LHCN-M2 (cell line): ENCODE measurements around the gene KLHL3. TPM values are rescaled to one million over a fixed set of nuclear protein-coding genes. Genes with fewer than 3 reads are reported as not detected.
A peak's percentile ranks its signal among the peaks of the same experiment; 100 is the strongest.

ENCODE experiments used
- DNase-seq: peaks from one replicate; pipeline ENCODE4 v3.0.0-alpha.2; 2012; ENCODE audit warnings: low read depth
- total RNA-seq: library from RNA; depleted of rRNA; stranded (reverse); fragments of >200 nt; gene quantifications from 2 replicates; pipeline ENCODE4 v1.2.3, GENCODE V29; 2014

KLHL3 gene
- total RNA-seq, 1 experiment from 2014 or later = 0.34 TPM

GRCh38 chr5:137611794-137612435 lies 124.0 kb downstream of the KLHL3 start:
- DNase-seq = no peak

- no peak for DNase-seq
These were observed 124.8 kb downstream of the KLHL3 start for GRCh38 chr5:137611011-137611580.

GRCh38 chr5:137610598-137610997 lies 125.3 kb downstream of the KLHL3 start:
- no peak for DNase-seq

- peak; percentile 54 for DNase-seq
These were observed 126.8 kb downstream of the KLHL3 start for GRCh38 chr5:137609127-137609526.

GRCh38 chr5:137607771-137608170 lies 128.1 kb downstream of the KLHL3 start:
- no peak for DNase-seq

- DNase-seq = no peak
These were observed 129.5 kb downstream of the KLHL3 start for GRCh38 chr5:137606401-137606800.

GRCh38 chr5:137605411-137605810 lies 130.5 kb downstream of the KLHL3 start:
- no peak for DNase-seq

GRCh38 chr5:137604348-137605095 lies 131.4 kb downstream of the KLHL3 start:
- DNase-seq = peak; percentile 5

GRCh38 chr5:137603891-137604290 lies 132.0 kb downstream of the KLHL3 start:
- DNase-seq = no peak

GRCh38 chr5:137603356-137603755 lies 132.5 kb downstream of the KLHL3 start:
- no peak for DNase-seq

GRCh38 chr5:137602721-137603273 lies 133.1 kb downstream of the KLHL3 start:
- DNase-seq = no peak

- DNase-seq = no peak
These were observed 135.0 kb downstream of the KLHL3 start for GRCh38 chr5:137600721-137601360.

GRCh38 chr5:137599457-137599856 lies 136.4 kb downstream of the KLHL3 start:
- no peak for DNase-seq

GRCh38 chr5:137598399-137598798 lies 137.5 kb downstream of the KLHL3 start:
- no peak for DNase-seq

- no peak for DNase-seq
These were observed 138.9 kb downstream of the KLHL3 start for GRCh38 chr5:137596941-137597340.

- no peak for DNase-seq
These were observed 140.4 kb downstream of the KLHL3 start for GRCh38 chr5:137595396-137596079.

GRCh38 chr5:137594717-137595116 lies 141.2 kb downstream of the KLHL3 start:
- no peak for DNase-seq

- DNase-seq = no peak
These were observed 143.6 kb downstream of the KLHL3 start for GRCh38 chr5:137592317-137592716.

- DNase-seq = no peak
These were observed 146.7 kb downstream of the KLHL3 start for GRCh38 chr5:137589185-137589584.

- no peak for DNase-seq
These were observed 148.0 kb downstream of the KLHL3 start for GRCh38 chr5:137587919-137588318.

GRCh38 chr5:137584262-137584661 lies 151.6 kb downstream of the KLHL3 start:
- no peak for DNase-seq
